GM13976 (cell line): Measurements from ENCODE around the gene C1orf159.

Experiments used
- DNase-seq: peaks from one replicate; pipeline ENCODE4 v3.0.0; 2012; ENCODE audit warnings: low spot score
- CTCF ChIP-seq: IDR thresholded peaks from 2 replicates; pipeline ENCODE4 v1.5.1; 2012; ENCODE audit warnings: borderline replicate concordance, mild to moderate bottlenecking; ENCODE audit not compliant: insufficient read depth; ENCODE audit errors: extremely low read depth, missing control alignments, control extremely low read depth
- in situ Hi-C: fragments of 300-500 bp; cut with MboI; formaldehyde crosslinking; loops from one replicate; pipeline ENCODE4 v1.12.0; 2022; ENCODE audit warnings: low sequenced_read_pairs, mixed read lengths, inconsistent platforms; ENCODE audit not compliant: unreplicated experiment

C1orf159 gene

DNA sequence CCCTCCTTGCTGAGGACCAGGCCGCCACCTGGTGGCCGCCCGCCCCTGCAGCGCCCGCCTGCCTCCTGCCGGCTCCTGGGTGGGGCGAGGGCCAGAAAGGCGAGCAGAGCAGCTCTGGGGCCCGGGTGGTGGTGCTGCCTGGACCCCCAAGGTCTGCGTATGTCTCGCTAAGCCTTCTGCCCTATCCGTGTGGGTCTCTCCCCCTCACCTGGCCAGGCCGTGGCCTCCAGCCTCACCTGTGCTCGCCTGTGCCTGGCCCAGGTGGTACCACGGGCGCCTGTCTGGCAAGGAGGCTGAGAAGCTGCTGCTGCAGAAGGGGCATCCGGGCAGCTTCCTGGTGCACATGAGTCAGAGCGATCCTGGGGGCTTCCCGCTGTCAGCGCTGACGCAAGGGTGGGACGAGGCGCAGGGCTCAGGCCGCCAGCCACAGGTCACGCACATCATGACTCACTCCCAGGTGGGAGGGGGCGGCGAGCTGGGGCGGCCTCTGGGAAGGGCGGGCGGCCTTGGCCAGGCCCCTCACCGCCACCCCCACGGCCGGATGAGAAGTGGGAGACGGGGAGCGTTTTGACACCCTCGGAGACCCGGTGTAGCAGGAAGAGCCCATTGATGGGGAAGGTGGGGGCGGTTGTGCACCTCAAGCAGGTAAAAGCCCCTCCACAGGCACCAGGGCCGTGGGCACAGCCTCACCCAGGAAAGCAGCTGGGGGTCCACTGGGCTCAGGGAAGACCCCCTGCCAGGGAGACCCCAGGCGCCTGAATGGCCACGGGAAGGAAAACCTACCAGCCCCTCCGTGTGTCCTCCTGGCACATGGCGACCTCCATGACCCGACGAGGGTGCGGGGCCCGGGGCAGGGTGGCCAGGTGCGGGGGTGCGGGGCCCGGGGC, 51.7 kb downstream of the C1orf159 start:
- peak; percentile 94 for TF ChIP-seq CTCF
- in situ Hi-C loops = no loop called here
- DNase-seq = peak; percentile 93

- DNase-seq = no peak
- in situ Hi-C loops = no loop called here
- TF ChIP-seq CTCF = no peak
Observed at GRCh38 chr1:1063261-1063944, 52.5 kb downstream of the C1orf159 start.

GRCh38 chr1:1062348-1063163, 53.3 kb downstream of the C1orf159 start:
- in situ Hi-C loops = no loop called here
- no peak for TF ChIP-seq CTCF
- DNase-seq = no peak

GRCh38 chr1:1061682-1062345, 54.1 kb downstream of the C1orf159 start:
- no peak for TF ChIP-seq CTCF
- no peak for DNase-seq
- in situ Hi-C loops = no loop called here

- TF ChIP-seq CTCF = no peak
- in situ Hi-C loops = no loop called here
- no peak for DNase-seq
Observed at GRCh38 chr1:1060281-1061000, 55.4 kb downstream of the C1orf159 start.
